Mononuclear cell (primary cell): ENCODE measurements around the gene MLLT6. TPM values are rescaled to one million over a fixed set of nuclear protein-coding genes. Genes with fewer than 3 reads are reported as not detected.

Source experiments
- H3K27me3 ChIP-seq: 2 replicates; pipeline ENCODE4 v1.6.0; 2011; ENCODE audit warnings: low read length, control low read depth; ENCODE audit not compliant: insufficient read depth
- H3K4me1 ChIP-seq: 2 replicates; pipeline ENCODE4 v1.5.1; 2011; ENCODE audit warnings: mild to moderate bottlenecking, low read length, control low read depth; ENCODE audit not compliant: insufficient read depth
- H3K4me3 ChIP-seq: 2 replicates; pipeline ENCODE4 v1.5.1; 2011; ENCODE audit warnings: mild to moderate bottlenecking, low read length, moderate library complexity
- H3K9me3 ChIP-seq: 2 replicates; pipeline ENCODE4 v1.5.1; 2011; ENCODE audit warnings: low read depth, mild to moderate bottlenecking, control low read depth, low read length
- total RNA-seq: library from RNA; depleted of rRNA; stranded (reverse); fragments of >200 nt; gene quantifications from one replicate; pipeline ENCODE4 v1.2.3, GENCODE V29; 2012

The MLLT6 gene
- total RNA-seq: 95.9 TPM

GRCh38 chr17:38704606-38705522 lies at the start of gene MLLT6:
Gene MLLT6, plus strand, starts transcription at chr17:38705273. Its CDS starts 360 bp downstream, at chr17:38705633.
- Histone ChIP-seq H3K4me3 (peak within 1 kb of the TSS; percentile 87), H3K4me1 (peaks cover 65% of the 10 kb centered on the region), H3K9me3 (no peaks in the 10 kb centered on the region)

DNA sequence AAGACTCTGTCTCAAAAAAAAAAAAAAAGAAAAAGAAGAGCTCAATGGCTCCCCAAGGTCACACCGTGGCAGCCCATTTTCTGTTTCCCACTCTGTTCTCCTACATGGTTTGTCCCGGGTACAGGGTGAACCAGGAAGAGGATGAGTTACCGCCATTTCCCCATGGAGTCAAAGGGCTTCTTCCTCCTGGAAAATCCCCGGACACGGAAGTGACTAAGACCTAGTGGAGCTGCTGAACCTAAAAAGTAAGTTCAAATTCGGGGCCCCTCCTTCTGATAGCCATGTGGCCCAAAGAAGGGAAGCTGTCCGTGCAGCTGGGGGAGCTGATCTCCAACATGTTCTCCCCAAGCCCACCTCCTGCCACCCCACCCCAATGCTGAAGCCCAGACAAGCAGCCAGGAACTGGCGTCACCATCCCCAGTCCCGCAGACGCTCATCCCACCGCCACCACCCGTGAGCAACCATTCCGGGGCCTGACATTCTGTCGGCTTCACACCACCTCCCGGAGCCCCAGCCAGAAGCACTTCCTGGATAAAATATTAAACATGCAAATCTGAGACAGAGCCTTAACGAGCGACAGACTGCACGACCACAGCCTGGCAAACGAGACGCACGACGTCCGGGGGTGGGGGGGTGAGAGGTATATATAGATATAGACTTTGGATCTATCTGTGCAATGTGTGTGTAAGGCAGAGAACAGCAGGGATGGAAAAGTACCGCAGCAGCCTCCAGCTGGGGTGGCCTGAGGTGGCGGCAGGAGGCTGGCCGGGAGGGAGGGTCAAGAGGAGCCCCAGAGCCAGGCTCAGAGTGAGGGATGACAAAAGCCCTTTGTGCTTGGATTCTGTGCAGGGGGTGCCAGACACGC lies 47.9 kb upstream of the MLLT6 start:
- no peak overlapping the region for H3K4me3 ChIP-seq
- H3K27me3 ChIP-seq: peaks cover 12% of the 10 kb centered on the region
- no peaks in the 10 kb centered on the region for H3K9me3 ChIP-seq
- H3K4me1 ChIP-seq: no peaks in the 10 kb centered on the region

More at GRCh38 chr17:38704606-38705522, at the start of gene MLLT6:
- no peaks in the 10 kb centered on the region for H3K27me3 ChIP-seq

DNA sequence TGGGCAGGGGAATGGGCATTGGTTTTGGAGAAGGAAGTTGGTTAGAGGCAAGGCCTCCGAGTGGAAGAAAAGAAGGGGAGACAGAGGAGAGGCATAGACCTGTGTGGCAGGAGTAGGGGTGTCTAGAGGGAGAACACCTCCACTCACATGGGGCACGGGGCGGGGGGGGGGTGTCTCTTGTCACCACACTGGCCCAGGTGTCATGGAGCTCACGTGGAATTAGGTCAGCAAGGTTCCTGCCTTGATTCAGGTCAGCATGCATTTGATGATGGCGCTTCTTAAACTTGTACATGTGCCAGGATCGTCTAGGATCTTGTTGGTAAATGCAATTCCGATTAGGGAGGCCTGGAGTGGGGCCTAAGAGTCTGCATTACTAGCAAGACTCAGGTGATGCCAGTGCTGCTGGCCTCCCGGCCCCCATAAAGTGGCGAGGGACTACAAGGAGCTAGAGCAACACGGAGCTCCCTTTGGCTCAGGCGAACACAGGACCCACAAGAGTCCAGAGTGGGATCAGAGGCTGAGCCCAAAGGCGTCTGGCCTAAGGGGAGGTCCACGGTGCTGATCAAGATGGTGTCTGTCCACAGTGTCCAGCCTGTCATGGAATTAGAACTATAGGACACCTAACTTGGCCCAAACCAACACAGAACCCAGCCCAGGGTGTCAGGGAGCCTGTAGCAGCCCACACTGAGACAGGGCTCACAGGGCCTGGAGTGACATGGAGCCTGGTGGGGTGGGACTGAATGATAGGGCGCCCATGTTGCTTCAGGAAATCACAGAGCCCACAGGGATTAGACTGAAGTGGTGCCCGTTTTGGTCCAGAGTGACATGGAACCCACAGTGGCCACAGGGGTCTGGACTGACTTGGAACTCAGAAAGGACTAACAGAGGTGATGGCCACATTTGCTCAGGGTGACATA lies 47.0 kb upstream of the MLLT6 start:
- no peaks in the 10 kb centered on the region for H3K9me3 ChIP-seq
- H3K4me1 ChIP-seq: no peaks in the 10 kb centered on the region
- H3K27me3 ChIP-seq: peaks cover 12% of the 10 kb centered on the region
- H3K4me3 ChIP-seq: no peak overlapping the region

GRCh38 chr17:38658741-38659345 lies 46.2 kb upstream of the MLLT6 start:
- Histone ChIP-seq H3K9me3 (no peaks in the 10 kb centered on the region), H3K4me1 (no peaks in the 10 kb centered on the region), H3K4me3 (no peak overlapping the region), H3K27me3 (peaks cover 12% of the 10 kb centered on the region)

DNA sequence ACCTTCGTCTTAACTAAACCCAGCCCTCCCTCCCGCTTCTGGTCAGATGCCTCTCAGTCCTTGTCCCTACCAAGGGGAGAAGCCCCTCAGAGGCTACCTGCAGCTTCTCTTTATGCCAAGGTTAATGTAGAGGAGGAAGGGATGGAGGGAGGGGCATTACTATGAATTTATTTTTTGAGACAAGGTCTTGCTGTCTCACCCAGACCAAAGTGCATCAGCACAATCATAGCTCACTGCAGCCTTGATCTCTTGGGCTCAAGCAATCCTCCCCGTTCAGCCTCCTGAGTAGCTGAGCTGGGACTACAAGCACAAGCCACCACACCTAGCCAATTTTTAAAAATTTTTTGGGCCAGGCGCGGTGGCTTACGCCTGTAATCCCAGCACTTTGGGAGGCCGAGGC lies 45.7 kb upstream of the MLLT6 start:
- Histone ChIP-seq H3K9me3 (no peaks in the 10 kb centered on the region), H3K4me3 (no peak overlapping the region), H3K27me3 (peaks cover 6% of the 10 kb centered on the region), H3K4me1 (no peaks in the 10 kb centered on the region)

DNA sequence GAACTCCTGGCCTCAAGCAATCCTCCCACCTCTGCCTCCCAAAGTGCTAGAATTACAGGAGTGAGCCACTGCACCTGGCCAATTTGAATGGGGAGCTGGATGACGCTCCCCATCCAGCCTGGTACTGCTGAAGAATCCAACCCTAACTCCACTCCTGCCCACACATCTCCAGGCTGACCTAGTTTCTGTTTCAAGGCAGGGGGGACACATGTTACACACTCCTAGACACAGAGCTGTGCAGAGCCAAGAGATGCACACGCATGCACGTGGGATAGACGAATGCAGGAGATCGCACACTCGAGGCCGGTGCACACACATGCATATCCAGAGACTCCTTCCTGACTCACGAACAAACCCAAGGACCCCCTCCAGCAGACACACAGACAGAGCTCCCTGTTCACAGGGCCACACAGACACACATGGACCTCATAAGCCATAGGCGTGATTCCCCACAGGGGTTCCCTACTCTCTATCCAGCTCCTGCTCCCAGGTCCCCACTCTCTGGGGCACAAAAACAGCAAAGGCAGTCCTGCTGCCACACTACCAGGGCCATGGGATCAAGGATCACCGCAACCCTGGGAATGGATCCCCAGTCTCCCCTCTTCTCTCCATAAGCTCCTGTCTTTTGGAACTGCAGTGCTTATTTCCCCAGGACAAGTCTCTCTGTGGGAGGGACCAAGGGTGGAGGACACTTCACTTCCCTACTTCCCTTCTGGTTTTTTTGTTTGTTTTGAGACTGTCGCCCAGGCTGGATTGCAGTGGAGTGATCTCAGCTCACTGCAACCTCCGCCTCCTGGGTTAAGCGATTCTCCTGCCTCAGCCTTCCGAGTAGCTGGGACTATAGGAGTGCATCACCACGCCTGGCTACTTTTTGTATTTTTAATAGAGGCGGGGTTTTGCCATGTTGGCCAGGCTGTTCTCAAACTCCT lies 44.7 kb upstream of the MLLT6 start:
- no peaks in the 10 kb centered on the region for H3K4me1 ChIP-seq
- H3K27me3 ChIP-seq: no peaks in the 10 kb centered on the region
- no peak overlapping the region for H3K4me3 ChIP-seq
- H3K9me3 ChIP-seq: no peaks in the 10 kb centered on the region

DNA sequence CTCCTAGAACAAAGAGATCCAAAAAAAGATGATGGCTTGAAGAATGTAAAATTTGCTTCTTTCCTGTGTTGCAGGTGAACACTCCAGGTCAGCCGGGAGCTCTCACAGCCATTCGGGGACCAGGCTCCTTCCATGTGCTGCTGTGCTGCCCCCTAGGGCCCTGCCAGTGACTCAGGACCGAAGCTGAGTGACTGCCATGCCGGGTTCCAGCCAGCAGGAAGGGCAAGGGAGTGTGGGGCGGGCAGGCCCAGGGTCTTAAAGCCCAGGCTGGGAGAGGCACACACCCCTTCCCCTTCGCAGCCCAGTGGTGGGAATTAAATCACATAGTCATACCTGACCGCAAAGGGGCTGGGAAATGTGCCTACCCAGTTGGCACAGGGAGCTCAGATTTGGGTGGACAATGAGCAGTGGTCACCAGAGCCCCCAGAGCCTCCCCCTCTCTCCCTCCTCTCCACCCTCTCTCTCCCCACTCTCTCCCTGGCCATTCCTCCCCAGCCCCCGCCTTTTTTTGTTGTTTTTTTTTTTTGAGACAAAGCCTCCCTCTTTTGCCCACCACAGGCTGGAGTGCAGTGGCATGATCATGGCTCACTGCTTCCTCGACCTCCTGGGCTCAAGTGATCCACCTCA lies 41.8 kb upstream of the MLLT6 start:
- no peaks in the 10 kb centered on the region for H3K9me3 ChIP-seq
- H3K4me3 ChIP-seq: no peak overlapping the region
- H3K4me1 ChIP-seq: no peaks in the 10 kb centered on the region
- peaks cover 10% of the 10 kb centered on the region for H3K27me3 ChIP-seq

DNA sequence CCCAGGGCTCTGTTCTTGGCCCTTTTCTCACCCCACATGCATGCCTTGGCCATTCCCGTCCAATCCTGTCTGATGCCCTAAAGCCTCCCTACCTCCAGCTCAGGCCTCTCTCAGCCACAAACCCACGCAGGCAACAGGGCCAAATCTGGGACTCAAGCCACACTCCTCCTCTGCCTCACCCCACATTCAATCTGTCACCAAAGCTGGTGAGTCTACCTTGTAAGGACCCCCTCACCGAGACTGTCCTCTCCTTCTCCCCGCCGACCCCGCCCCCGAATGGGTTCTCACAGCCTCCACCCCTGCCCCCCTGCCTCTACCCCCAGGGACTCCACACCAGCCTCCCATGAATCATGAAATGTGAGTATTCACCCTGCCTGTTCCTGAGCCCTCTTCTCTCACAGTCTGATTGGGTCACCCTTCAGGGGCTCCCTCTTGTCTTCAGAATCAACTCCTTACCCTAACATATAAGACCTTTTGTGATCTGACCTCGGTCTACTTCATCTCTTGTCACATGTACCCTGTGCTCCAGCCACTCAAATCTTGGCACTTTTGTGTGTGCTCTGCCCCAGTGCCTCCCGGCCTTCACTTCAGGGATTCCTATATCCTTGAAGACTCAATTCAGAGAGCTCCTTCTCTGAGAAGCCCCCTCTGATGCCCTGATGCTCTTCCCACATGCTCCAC lies 41.0 kb upstream of the MLLT6 start:
- Histone ChIP-seq H3K27me3 (peaks cover 19% of the 10 kb centered on the region), H3K9me3 (no peaks in the 10 kb centered on the region), H3K4me1 (no peaks in the 10 kb centered on the region), H3K4me3 (no peak overlapping the region)

DNA sequence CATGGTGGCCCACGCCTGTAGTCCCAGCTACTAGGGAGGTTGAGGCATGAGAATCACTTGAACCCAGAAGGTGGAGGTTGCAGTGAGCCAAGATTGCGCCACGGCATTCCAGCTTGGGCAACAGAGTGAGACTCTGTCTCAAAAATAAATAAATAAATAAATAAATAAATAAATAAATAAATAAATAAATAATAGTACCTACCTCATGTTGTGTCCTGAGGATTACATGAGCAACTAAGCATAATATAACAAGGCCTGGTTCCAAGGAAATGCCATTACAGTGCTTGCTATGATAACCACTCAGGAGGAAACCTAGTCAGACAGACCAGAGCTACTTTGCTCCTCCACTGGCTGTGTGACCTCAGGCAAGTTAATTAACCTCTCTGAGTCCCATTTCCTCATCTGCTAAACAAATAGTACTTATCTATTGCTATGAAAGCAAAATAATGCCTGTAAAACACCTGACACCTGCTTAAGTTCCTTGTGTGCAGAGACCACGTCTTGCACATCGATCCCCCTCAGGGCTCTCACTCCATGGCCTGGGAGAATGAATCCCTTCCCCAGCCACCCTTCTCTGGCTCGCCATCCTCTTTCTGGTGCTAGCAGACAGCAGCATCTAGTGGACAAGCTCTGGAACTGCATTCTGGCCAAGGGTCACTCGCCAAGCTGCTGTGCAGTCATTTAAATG lies 37.8 kb upstream of the MLLT6 start:
- Histone ChIP-seq H3K27me3 (peaks cover 44% of the 10 kb centered on the region), H3K9me3 (no peaks in the 10 kb centered on the region), H3K4me1 (no peaks in the 10 kb centered on the region), H3K4me3 (no peak overlapping the region)

GRCh38 chr17:38667787-38668122 lies 37.3 kb upstream of the MLLT6 start:
- peaks cover 49% of the 10 kb centered on the region for H3K27me3 ChIP-seq
- no peak overlapping the region for H3K4me3 ChIP-seq
- no peaks in the 10 kb centered on the region for H3K9me3 ChIP-seq
- H3K4me1 ChIP-seq: no peaks in the 10 kb centered on the region

DNA sequence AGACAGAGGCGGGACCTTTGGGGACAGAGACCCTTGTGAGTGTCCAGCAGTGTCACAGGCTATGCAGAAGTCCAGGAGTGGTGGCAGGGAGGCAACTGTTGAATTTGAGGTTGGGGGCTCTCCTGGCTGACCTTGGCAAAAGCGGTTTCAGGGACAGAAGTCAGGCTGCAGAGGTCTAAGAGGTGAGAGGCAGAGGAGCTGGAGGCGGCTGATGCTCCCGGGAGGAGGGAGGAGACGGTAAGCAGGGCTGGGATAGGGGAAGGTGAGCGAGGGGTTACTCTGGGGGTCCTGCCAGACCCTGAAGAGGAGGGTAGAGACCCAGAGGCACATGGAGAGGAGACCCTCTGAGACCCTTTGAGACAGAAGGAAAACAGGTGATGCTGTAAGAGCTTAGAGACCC lies 35.6 kb upstream of the MLLT6 start:
- peaks cover 61% of the 10 kb centered on the region for H3K27me3 ChIP-seq
- H3K4me3 ChIP-seq: no peak overlapping the region
- H3K4me1 ChIP-seq: peaks cover 12% of the 10 kb centered on the region
- H3K9me3 ChIP-seq: no peaks in the 10 kb centered on the region

- Histone ChIP-seq H3K9me3 (no peaks in the 10 kb centered on the region), H3K27me3 (peaks cover 80% of the 10 kb centered on the region), H3K4me3 (no peak overlapping the region), H3K4me1 (peaks cover 23% of the 10 kb centered on the region)
These were observed 32.9 kb upstream of the MLLT6 start for GRCh38 chr17:38671939-38672720.
